DND-41 (cell line): ENCODE results near the gene KSR1.

Source experiments
- EZH2 ChIP-seq: IDR thresholded peaks from 3 replicates; pipeline ENCODE4 v1.6.1; 2012; ENCODE audit warnings: borderline replicate concordance, low read depth, mild to moderate bottlenecking, moderate library complexity, low read length, inconsistent platforms; ENCODE audit not compliant: severe bottlenecking
- TF ChIP-seq, protein P1 (sequence below): IDR thresholded peaks from 2 replicates; pipeline ENCODE4 v1.5.1; 2012; ENCODE audit warnings: borderline replicate concordance, low read length, moderate library complexity, mild to moderate bottlenecking; ENCODE audit not compliant: poor library complexity, severe bottlenecking; ENCODE audit errors: extremely low read depth

DNA sequence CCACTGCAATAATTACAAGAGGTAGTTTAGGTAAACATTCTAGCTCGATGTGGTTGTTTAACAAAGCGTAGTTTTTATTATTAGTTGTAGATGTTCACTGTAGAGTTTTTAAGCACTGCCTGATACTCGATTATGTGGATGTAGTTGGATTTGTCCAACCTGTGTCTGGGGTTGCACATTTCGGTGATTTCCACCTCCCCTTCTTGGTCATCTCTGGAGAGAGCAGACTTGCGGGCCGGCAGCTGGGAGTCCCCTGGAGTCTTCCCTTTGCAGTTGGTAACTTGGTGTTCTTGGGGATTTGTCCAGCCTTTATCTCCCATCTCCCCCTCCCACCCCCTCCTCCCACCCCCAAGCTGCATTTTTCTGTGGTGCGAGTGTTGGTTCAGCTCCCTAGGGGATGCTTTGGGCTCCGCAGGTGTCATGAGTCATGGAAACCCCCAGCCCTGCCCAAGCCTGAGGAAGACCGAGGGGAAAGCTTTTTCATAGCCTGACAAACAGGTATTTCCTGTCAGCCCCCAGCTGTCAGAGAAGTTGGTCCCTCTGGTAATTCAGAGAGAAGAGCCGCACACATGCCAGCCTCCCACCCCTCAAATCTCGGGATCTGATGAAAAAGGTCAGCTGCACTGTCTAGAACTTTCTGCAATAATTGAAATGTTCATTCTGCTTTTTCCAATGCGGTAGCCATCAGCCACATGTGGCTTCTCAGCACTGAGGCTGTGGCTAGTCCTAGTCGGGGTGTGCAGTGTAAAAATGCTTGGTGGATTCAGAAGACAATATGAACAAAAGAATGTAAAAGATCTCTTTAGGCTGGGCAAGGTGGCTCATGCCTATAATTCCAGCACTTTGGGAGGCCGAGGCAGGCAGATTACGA is 50.3 kb downstream of the KSR1 start:
- TF ChIP-seq, protein P1, sequence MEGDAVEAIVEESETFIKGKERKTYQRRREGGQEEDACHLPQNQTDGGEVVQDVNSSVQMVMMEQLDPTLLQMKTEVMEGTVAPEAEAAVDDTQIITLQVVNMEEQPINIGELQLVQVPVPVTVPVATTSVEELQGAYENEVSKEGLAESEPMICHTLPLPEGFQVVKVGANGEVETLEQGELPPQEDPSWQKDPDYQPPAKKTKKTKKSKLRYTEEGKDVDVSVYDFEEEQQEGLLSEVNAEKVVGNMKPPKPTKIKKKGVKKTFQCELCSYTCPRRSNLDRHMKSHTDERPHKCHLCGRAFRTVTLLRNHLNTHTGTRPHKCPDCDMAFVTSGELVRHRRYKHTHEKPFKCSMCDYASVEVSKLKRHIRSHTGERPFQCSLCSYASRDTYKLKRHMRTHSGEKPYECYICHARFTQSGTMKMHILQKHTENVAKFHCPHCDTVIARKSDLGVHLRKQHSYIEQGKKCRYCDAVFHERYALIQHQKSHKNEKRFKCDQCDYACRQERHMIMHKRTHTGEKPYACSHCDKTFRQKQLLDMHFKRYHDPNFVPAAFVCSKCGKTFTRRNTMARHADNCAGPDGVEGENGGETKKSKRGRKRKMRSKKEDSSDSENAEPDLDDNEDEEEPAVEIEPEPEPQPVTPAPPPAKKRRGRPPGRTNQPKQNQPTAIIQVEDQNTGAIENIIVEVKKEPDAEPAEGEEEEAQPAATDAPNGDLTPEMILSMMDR, result no peak
- TF ChIP-seq EZH2, result no peak
